Ishikawa (cell line): ENCODE data around the gene GFRA1.

Experiments
- CEBPB ChIP-seq: IDR thresholded peaks from 2 replicates; pipeline ENCODE4 v1.6.1; 2012
- EGR1 ChIP-seq: IDR thresholded peaks from 2 replicates; pipeline ENCODE4 v1.6.1; 2012
- RAD21 ChIP-seq: IDR thresholded peaks from 2 replicates; pipeline ENCODE4 v1.6.1; 2012; ENCODE audit warnings: low read depth
- TCF12 ChIP-seq: IDR thresholded peaks from 2 replicates; pipeline ENCODE4 v1.6.1; 2012; ENCODE audit warnings: low read depth

DNA sequence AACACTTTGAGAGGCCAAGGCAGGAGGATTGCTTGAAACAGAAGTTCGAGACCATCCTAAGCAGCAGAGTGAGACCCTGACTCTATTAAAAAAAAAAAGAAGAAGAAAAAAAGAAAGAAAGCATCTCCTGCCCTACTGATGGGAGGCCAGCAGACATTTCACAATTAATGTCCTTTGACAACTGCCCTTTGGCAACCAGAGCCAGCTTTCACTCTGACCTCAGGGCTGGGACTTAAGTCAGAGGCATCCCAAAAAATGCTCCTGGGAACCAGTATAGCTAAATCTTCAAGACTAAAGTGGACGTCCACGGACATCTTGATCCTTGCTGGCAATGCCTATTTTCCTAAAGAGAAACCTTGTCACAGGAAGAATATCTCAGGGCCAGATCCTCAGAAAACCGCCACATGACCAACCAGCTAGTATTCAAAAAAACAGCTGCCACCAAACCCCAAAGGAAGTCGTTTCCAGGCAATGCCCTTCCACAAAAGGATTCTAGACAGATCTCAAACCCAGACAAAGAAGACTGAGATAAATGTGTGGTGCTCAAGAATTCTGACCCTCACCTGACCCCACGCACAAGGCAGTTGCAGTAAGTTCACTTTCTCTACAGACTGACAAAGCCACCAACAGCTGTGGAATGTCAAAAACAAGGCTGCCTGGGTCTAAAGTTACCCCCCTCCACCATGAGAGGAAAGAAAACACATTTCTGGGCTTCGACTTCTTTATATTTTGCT, 18.4 kb downstream of the GFRA1 start:
- no peak for TF ChIP-seq RAD21
- TF ChIP-seq CEBPB, result no peak
- no peak for TF ChIP-seq EGR1
- no peak for TF ChIP-seq TCF12
